H1 (cell line): Measurements from ENCODE around the gene NEBL. TPM values are rescaled to one million over a fixed set of nuclear protein-coding genes. Genes with fewer than 3 reads are reported as not detected.

Experiments
- CBX8 ChIP-seq: fragments of 300-800, 300-1000 bp; sonication (generic); IDR thresholded peaks from 2 replicates; pipeline ENCODE4 v1.7.1; 2016; ENCODE audit warnings: low read depth, low read length, borderline replicate concordance
- EGR1 ChIP-seq: IDR thresholded peaks from 2 replicates; pipeline ENCODE4 v1.6.1; 2011; ENCODE audit warnings: low read depth, low read length, borderline replicate concordance
- RXRA ChIP-seq: IDR thresholded peaks from 2 replicates; pipeline ENCODE4 v1.6.1; 2011; ENCODE audit warnings: low read depth, mild to moderate bottlenecking, low read length, moderate library complexity; ENCODE audit not compliant: insufficient read depth
- SIN3A ChIP-seq, 2 experiments: IDR thresholded peaks in 1 of 2; conservative IDR thresholded peaks in 1 of 2; 2 replicates each; pipeline ENCODE4 v1.6.1; 2011 to 2012; ENCODE audit warnings: low read length in 2 of 2, improper control_type of control experiment in 1 of 2, low read depth in 1 of 2, mild to moderate bottlenecking in 1 of 2
- SIRT6 ChIP-seq: IDR thresholded peaks from one replicate; pipeline ENCODE4 v1.7.1; 2012; ENCODE audit warnings: low read length, inconsistent platforms
- SIX5 ChIP-seq: IDR thresholded peaks from 2 replicates; pipeline ENCODE4 v1.6.1; 2011; ENCODE audit warnings: mild to moderate bottlenecking, low read depth, low read length
- SP1 ChIP-seq: IDR thresholded peaks from 2 replicates; pipeline ENCODE4 v1.6.1; 2011; ENCODE audit warnings: low read depth, low read length
- TBP ChIP-seq: IDR thresholded peaks from 2 replicates; pipeline ENCODE4 v1.6.1; 2011; ENCODE audit warnings: low read depth, low read length, improper control_type of control experiment
- polyA plus RNA-seq, 7 experiments: library from polyadenylated mRNA; depleted of rRNA in 3 of 7; stranded (reverse) in 5 of 7; unstranded in 2 of 7; fragments of >200 nt in 5 of 7; fragments of 200-250 nt in 2 of 7; gene quantifications; 1 replicate in 5 of 7; 2 replicates in 1 of 7; 4 replicates in 1 of 7; pipeline versions ENCODE4 v1.2.1 to v1.2.3, GENCODE V29; 2011 to 2013; ENCODE audit warnings: missing spikeins in 2 of 7, mixed read lengths in 2 of 7
- total RNA-seq: library from RNA; stranded (reverse); fragmentation: NEBNext Ultra II Directional; extraction: Animal tissue kit (Norgen Biotek cat#: 25700); gene quantifications from 2 replicates; pipeline ENCODE4 v1.2.1, GENCODE V29; 2021
- TF ChIP-seq, protein P1 (sequence below): fragments of 300-600 bp; sonication (generic); IDR thresholded peaks from 2 replicates; pipeline ENCODE4 v1.7.1; 2012; ENCODE audit warnings: low read length, moderate library complexity, mild to moderate bottlenecking, inconsistent platforms; ENCODE audit not compliant: insufficient replicate concordance

The NEBL gene
- total and polyA plus RNA-seq, 2 of the 8 experiments (the other 6 are each of a cell fraction or from before 2014, with no cell fraction given): 7.5 to 10.5 TPM

DNA sequence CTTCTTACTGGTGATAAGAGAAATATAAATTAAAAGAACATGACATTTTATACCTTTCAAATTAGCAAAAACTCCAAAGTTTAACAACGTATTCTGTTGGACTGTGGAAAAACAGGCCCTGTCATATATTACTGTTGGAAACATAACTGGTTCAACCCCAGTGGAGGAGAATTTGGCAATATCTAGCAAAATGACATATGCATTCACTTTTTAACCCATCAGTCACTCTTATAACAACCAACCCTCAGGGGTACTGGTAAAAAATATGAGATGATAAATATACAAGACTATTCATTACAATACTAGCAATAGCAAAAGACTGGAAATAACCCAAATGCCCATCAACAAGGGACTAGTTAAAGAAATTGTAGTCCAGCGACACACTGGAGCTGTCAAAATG, 22.9 kb upstream of the NEBL start (continued):
- TF ChIP-seq, protein P1, sequence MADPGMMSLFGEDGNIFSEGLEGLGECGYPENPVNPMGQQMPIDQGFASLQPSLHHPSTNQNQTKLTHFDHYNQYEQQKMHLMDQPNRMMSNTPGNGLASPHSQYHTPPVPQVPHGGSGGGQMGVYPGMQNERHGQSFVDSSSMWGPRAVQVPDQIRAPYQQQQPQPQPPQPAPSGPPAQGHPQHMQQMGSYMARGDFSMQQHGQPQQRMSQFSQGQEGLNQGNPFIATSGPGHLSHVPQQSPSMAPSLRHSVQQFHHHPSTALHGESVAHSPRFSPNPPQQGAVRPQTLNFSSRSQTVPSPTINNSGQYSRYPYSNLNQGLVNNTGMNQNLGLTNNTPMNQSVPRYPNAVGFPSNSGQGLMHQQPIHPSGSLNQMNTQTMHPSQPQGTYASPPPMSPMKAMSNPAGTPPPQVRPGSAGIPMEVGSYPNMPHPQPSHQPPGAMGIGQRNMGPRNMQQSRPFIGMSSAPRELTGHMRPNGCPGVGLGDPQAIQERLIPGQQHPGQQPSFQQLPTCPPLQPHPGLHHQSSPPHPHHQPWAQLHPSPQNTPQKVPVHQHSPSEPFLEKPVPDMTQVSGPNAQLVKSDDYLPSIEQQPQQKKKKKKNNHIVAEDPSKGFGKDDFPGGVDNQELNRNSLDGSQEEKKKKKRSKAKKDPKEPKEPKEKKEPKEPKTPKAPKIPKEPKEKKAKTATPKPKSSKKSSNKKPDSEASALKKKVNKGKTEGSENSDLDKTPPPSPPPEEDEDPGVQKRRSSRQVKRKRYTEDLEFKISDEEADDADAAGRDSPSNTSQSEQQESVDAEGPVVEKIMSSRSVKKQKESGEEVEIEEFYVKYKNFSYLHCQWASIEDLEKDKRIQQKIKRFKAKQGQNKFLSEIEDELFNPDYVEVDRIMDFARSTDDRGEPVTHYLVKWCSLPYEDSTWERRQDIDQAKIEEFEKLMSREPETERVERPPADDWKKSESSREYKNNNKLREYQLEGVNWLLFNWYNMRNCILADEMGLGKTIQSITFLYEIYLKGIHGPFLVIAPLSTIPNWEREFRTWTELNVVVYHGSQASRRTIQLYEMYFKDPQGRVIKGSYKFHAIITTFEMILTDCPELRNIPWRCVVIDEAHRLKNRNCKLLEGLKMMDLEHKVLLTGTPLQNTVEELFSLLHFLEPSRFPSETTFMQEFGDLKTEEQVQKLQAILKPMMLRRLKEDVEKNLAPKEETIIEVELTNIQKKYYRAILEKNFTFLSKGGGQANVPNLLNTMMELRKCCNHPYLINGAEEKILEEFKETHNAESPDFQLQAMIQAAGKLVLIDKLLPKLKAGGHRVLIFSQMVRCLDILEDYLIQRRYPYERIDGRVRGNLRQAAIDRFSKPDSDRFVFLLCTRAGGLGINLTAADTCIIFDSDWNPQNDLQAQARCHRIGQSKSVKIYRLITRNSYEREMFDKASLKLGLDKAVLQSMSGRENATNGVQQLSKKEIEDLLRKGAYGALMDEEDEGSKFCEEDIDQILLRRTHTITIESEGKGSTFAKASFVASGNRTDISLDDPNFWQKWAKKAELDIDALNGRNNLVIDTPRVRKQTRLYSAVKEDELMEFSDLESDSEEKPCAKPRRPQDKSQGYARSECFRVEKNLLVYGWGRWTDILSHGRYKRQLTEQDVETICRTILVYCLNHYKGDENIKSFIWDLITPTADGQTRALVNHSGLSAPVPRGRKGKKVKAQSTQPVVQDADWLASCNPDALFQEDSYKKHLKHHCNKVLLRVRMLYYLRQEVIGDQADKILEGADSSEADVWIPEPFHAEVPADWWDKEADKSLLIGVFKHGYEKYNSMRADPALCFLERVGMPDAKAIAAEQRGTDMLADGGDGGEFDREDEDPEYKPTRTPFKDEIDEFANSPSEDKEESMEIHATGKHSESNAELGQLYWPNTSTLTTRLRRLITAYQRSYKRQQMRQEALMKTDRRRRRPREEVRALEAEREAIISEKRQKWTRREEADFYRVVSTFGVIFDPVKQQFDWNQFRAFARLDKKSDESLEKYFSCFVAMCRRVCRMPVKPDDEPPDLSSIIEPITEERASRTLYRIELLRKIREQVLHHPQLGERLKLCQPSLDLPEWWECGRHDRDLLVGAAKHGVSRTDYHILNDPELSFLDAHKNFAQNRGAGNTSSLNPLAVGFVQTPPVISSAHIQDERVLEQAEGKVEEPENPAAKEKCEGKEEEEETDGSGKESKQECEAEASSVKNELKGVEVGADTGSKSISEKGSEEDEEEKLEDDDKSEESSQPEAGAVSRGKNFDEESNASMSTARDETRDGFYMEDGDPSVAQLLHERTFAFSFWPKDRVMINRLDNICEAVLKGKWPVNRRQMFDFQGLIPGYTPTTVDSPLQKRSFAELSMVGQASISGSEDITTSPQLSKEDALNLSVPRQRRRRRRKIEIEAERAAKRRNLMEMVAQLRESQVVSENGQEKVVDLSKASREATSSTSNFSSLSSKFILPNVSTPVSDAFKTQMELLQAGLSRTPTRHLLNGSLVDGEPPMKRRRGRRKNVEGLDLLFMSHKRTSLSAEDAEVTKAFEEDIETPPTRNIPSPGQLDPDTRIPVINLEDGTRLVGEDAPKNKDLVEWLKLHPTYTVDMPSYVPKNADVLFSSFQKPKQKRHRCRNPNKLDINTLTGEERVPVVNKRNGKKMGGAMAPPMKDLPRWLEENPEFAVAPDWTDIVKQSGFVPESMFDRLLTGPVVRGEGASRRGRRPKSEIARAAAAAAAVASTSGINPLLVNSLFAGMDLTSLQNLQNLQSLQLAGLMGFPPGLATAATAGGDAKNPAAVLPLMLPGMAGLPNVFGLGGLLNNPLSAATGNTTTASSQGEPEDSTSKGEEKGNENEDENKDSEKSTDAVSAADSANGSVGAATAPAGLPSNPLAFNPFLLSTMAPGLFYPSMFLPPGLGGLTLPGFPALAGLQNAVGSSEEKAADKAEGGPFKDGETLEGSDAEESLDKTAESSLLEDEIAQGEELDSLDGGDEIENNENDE: no peak
- TF ChIP-seq EGR1: no peak
- no peak for TF ChIP-seq SP1
- TF ChIP-seq RXRA: no peak
- TF ChIP-seq CBX8: no peak
- TF ChIP-seq SIX5: no peak
- TF ChIP-seq TBP: no peak
- TF ChIP-seq SIN3A (conservative IDR thresholded peaks at IDR 0.05 in 1 of 2, IDR thresholded peaks at IDR 0.05 in 1 of 2; ENCODE audit: low read depth in 1 of 2, low read length in 2 of 2): no peak
- TF ChIP-seq SIRT6: no peak
- TF ChIP-seq, all 59 proteins: peak for 0
